WERI-Rb-1 (cell line): ENCODE data around the gene RBM43.
"Not testable (repeated sequence)": the region's sequence is repeated elsewhere in the genome, so short reads cannot be mapped to it uniquely, and the experiment has no call there.

ENCODE experiments used
- DNase-seq: peaks from one replicate; pipeline ENCODE4 v3.0.0-alpha.2; 2020
- H3K27ac ChIP-seq: fragments of 250-450 bp; sonication (Bioruptor Pico); 2 replicates; pipeline ENCODE4 v1.5.1; 2020; ENCODE audit warnings: mild to moderate bottlenecking, moderate library complexity
- H3K27me3 ChIP-seq: fragments of 250-450 bp; sonication (Bioruptor Pico); 2 replicates; pipeline ENCODE4 v1.5.1; 2021; ENCODE audit warnings: mild to moderate bottlenecking, low read depth, moderate library complexity; ENCODE audit not compliant: insufficient read depth, severe bottlenecking
- H3K36me3 ChIP-seq: fragments of 250-450 bp; sonication (Bioruptor Pico); 2 replicates; pipeline ENCODE4 v1.5.1; 2020; ENCODE audit warnings: mild to moderate bottlenecking, moderate library complexity
- H3K4me3 ChIP-seq: 2 replicates; pipeline ENCODE4 v1.5.1; 2011; ENCODE audit warnings: low read depth, mild to moderate bottlenecking, control low read depth, low read length
- H3K9me3 ChIP-seq: fragments of 250-450 bp; sonication (Bioruptor Pico); 2 replicates; pipeline ENCODE4 v1.5.1; 2021; ENCODE audit warnings: mild to moderate bottlenecking, moderate library complexity; ENCODE audit not compliant: severe bottlenecking
- CTCF ChIP-seq: IDR thresholded peaks from 2 replicates; pipeline ENCODE4 v1.5.1; 2011; ENCODE audit warnings: low read depth, mild to moderate bottlenecking, control low read depth, inconsistent platforms, low read length

Gene RBM43

GRCh38 chr2:151261231-151261976, at the start of gene RBM43:
Gene RBM43, minus strand, starts transcription at chr2:151261863. Its CDS starts 136 bp downstream, at chr2:151261727.
- Histone ChIP-seq H3K9me3 (no peaks in the 10 kb centered on the region), H3K36me3 (no peaks in the 10 kb centered on the region), H3K27ac (peak within 1 kb of the TSS; percentile 57), H3K27me3 (no peaks in the 10 kb centered on the region), H3K4me3 (peak within 1 kb of the TSS; percentile 52)
- TF ChIP-seq CTCF = 0 out of 2 replicates have a peak, but pooled peaks have one; percentile 0
- DNase-seq = peak; percentile 68

- not testable (repeated sequence) for DNase-seq
Observed at GRCh38 chr2:151310313-151310712, 48.6 kb upstream of the RBM43 start.

GRCh38 chr2:151306621-151307020, 45.0 kb upstream of the RBM43 start:
- no peaks in the 10 kb centered on the region for H3K9me3 ChIP-seq
- H3K4me3 ChIP-seq = no peak overlapping the region
- no peak overlapping the region for H3K27ac ChIP-seq
- TF ChIP-seq CTCF = no peak
- DNase-seq = no peak
- no peaks in the 10 kb centered on the region for H3K36me3 ChIP-seq
- no peaks in the 10 kb centered on the region for H3K27me3 ChIP-seq

More at GRCh38 chr2:151310313-151310712, 48.6 kb upstream of the RBM43 start:
- not testable (repeated sequence) for H3K36me3 ChIP-seq, H3K27me3 ChIP-seq, H3K27ac ChIP-seq, H3K4me3 ChIP-seq, H3K9me3 ChIP-seq

GRCh38 chr2:151305129-151305691, 43.5 kb upstream of the RBM43 start:
- no peaks in the 10 kb centered on the region for H3K9me3 ChIP-seq
- no peaks in the 10 kb centered on the region for H3K36me3 ChIP-seq
- H3K27ac ChIP-seq = no peak overlapping the region
- no peak overlapping the region for H3K4me3 ChIP-seq
- DNase-seq = no peak
- TF ChIP-seq CTCF = no peak
- no peaks in the 10 kb centered on the region for H3K27me3 ChIP-seq

GRCh38 chr2:151302879-151303278, 41.2 kb upstream of the RBM43 start:
- Histone ChIP-seq H3K9me3 (no peaks in the 10 kb centered on the region), H3K27me3 (no peaks in the 10 kb centered on the region), H3K36me3 (no peaks in the 10 kb centered on the region), H3K4me3 (no peak overlapping the region), H3K27ac (no peak overlapping the region)
- TF ChIP-seq CTCF = no peak
- DNase-seq = no peak

- no peak for TF ChIP-seq CTCF
- no peak for DNase-seq
- no peak overlapping the region for H3K27ac ChIP-seq
- H3K4me3 ChIP-seq = no peak overlapping the region
- no peaks in the 10 kb centered on the region for H3K36me3 ChIP-seq
- H3K9me3 ChIP-seq = no peaks in the 10 kb centered on the region
- H3K27me3 ChIP-seq = no peaks in the 10 kb centered on the region
Observed at GRCh38 chr2:151302404-151302803, 40.7 kb upstream of the RBM43 start.
